Upper lobe of left lung (tissue), 6 donors: Measurements from ENCODE around the gene CNN3. TPM values are rescaled to one million over a fixed set of nuclear protein-coding genes. Genes with fewer than 3 reads are reported as not detected.

ENCODE experiments used
- ATAC-seq, 2 donors: fragments of 200-7000 bp; cut with Tn5 transposase; one replicate each; pipeline ENCODE4 v1.9.1; 2022; ENCODE audit warnings: mild to moderate bottlenecking in 2 of 2, moderate library complexity in 2 of 2; ENCODE audit not compliant: low FRiP score in 2 of 2
- DNase-seq, 2 donors: peaks; one replicate each; pipeline ENCODE4 v3.0.0-alpha.2; 2019 to 2020
- H3K27ac ChIP-seq, 4 donors: fragments of 200-600 bp; sonication (generic); one replicate each; pipeline ENCODE4 v1.5.1; 2016 to 2019
- H3K27me3 ChIP-seq, 4 donors: fragments of 200-600 bp; sonication (generic); one replicate each; pipeline ENCODE4 v1.5.1; 2017 to 2019
- H3K36me3 ChIP-seq, 4 donors: fragments of 200-600 bp; sonication (generic); one replicate each; pipeline ENCODE4 v1.5.1; 2016 to 2019
- H3K4me1 ChIP-seq, 4 donors: fragments of 200-600 bp; sonication (generic); one replicate each; pipeline ENCODE4 v1.5.1; 2018 to 2019
- H3K4me3 ChIP-seq, 4 donors: fragments of 200-600 bp; sonication (generic); one replicate each; pipeline ENCODE4 v1.5.1; 2017 to 2019; ENCODE audit warnings: mild to moderate bottlenecking in 2 of 4, moderate library complexity in 1 of 4
- H3K9me3 ChIP-seq, 4 donors: fragments of 200-600 bp; sonication (generic); one replicate each; pipeline ENCODE4 v1.5.1; 2018 to 2019
- EP300 ChIP-seq, 4 donors: sonication (generic); formaldehyde crosslinking; IDR thresholded peaks; one replicate each; pipeline ENCODE4 v1.5.1; 2017; ENCODE audit warnings: antibody characterized with exemption in 4 of 4, control low read depth in 2 of 4
- POLR2A ChIP-seq, 4 donors: fragments of 450-650 bp; IDR thresholded peaks; one replicate each; pipeline ENCODE4 v1.5.1; 2016 to 2017; ENCODE audit warnings: antibody characterized with exemption in 4 of 4, mild to moderate bottlenecking in 2 of 4
- POLR2AphosphoS5 ChIP-seq, 2 donors: sonication (generic); formaldehyde crosslinking; IDR thresholded peaks; one replicate each; pipeline ENCODE4 v1.5.1; 2017; ENCODE audit warnings: antibody characterized with exemption in 2 of 2
- WGBS, 2 donors: methylation state at CpG; one replicate each; pipeline ENCODE4 v1.1.5; 2017 to 2018; 5-methylcytosine and 5-hydroxymethylcytosine counted together
- total RNA-seq, 6 donors: library from RNA; depleted of rRNA in 4 of 6; stranded (reverse); fragments of >200 nt in 4 of 6; gene quantifications; one replicate each; pipeline versions ENCODE4 v1.1.0 to v1.2.1, GENCODE V29; 2016 to 2021
- TF ChIP-seq, protein P1 (sequence below), 6 experiments: fragments of 450-650 bp in 4 of 6; fragments of 200-600 bp in 2 of 6; sonication (generic) in 2 of 6; IDR thresholded peaks; one replicate each; pipeline ENCODE4 v1.5.1; 2016 to 2019; ENCODE audit warnings: antibody characterized with exemption in 6 of 6
- donor health status: DM: no; HTN: no; CAD: no; lungs with moderate emphysema.
- donor health status: DM: no; HTN: yes; CAD: no; lungs with severe emphysema.

Gene CNN3
- total RNA-seq, 6 donors from 2014 or later = 60.8 to 209 (median 166) TPM

DNA sequence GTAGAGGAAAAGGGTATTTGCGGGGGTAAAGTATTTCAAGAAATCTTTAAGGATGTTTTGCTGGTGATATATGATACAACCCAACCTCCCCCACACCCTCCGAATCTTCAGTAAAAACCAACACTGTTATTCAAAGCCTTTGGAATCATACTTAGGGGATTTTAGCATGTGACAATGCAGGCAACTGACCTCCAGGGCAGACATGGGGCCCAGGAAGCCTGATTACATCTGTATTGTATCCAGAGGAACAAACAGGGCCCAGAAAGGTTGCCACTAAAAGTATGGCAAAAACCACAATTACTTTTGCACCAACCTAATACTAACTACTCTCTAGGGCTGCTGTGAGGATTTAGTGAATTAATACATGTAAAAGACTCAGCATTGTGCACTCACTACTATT lies 43.9 kb upstream of the CNN3 start:
- WGBS, 2 donors = 72 to 89% methylated on average over 2 of the region's 2 CpGs
- no peaks in the 10 kb centered on the region for H3K27me3 ChIP-seq
- H3K9me3 ChIP-seq = no peaks in the 10 kb centered on the region
- peaks cover 5 to 14% (median 8%) of the 10 kb centered on the region in 4 donors for H3K4me1 ChIP-seq
- no peak overlapping the region for H3K4me3 ChIP-seq
- peak overlapping the region in 3 of 4 donors; percentile 5 to 57 (median 9) for H3K27ac ChIP-seq
- H3K36me3 ChIP-seq = no peaks in the 10 kb centered on the region
- no peak for DNase-seq
- no peak for TF ChIP-seq EP300 (IDR thresholded peaks at IDR 0.05)
- ATAC-seq = no peak

DNA sequence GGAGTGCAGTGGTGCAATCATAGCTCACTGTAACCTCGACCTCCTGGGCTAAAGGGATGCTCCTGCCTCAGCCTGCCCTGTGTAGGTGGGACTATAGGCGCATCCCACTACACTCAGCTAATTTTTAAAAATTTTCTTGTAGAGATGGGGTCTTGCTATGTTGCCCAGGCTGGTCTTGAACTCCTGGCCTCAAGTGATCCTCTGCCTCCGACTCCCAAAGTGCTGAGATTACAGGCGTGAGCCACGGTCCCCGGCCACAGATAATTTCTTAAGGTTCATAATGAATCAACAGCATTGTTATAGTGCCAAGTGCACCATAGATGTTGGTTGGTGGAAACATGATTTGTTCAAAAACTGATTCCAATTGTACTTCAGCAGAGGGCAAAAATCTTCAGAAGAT lies 42.2 kb upstream of the CNN3 start:
- no peak for TF ChIP-seq POLR2A (IDR thresholded peaks at IDR 0.05)
- TF ChIP-seq, protein P1, sequence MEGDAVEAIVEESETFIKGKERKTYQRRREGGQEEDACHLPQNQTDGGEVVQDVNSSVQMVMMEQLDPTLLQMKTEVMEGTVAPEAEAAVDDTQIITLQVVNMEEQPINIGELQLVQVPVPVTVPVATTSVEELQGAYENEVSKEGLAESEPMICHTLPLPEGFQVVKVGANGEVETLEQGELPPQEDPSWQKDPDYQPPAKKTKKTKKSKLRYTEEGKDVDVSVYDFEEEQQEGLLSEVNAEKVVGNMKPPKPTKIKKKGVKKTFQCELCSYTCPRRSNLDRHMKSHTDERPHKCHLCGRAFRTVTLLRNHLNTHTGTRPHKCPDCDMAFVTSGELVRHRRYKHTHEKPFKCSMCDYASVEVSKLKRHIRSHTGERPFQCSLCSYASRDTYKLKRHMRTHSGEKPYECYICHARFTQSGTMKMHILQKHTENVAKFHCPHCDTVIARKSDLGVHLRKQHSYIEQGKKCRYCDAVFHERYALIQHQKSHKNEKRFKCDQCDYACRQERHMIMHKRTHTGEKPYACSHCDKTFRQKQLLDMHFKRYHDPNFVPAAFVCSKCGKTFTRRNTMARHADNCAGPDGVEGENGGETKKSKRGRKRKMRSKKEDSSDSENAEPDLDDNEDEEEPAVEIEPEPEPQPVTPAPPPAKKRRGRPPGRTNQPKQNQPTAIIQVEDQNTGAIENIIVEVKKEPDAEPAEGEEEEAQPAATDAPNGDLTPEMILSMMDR (IDR thresholded peaks at IDR 0.05) = no peak
- TF ChIP-seq POLR2AphosphoS5 (IDR thresholded peaks at IDR 0.05) = no peak
- no peak for TF ChIP-seq EP300 (IDR thresholded peaks at IDR 0.05)
- no peaks in the 10 kb centered on the region for H3K9me3 ChIP-seq
- 95 to 96% methylated on average over 6 of the region's 6 CpGs for WGBS, 2 donors
- H3K27ac ChIP-seq = no peak overlapping the region
- DNase-seq = no peak
- H3K4me1 ChIP-seq = peaks cover 5 to 14% (median 8%) of the 10 kb centered on the region in 4 donors
- H3K4me3 ChIP-seq = no peak overlapping the region
- H3K27me3 ChIP-seq = no peaks in the 10 kb centered on the region
- no peaks in the 10 kb centered on the region for H3K36me3 ChIP-seq
- no peak for ATAC-seq

DNA sequence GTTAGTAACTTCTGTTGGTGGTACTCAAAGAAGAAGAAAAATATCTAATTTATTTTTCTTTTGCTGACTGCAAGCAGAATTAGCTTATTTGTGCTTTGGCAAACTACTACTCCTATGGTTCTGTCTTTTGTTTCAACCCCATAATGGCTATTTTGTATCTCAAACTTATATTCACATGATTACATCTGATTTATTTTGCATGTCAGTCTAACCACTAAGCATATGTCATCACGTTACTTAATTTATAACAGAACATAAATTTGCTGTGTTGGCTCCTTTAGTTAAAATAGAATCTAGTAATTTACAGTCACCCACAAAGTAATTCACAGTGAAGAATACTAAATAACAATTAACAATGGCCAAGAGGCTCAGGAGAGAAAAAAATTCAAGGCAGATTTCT lies 39.1 kb upstream of the CNN3 start:
- WGBS, 2 donors = 77 to 84% methylated on average over 1 of the region's 1 CpG
- no peak for ATAC-seq
- DNase-seq = no peak

DNA sequence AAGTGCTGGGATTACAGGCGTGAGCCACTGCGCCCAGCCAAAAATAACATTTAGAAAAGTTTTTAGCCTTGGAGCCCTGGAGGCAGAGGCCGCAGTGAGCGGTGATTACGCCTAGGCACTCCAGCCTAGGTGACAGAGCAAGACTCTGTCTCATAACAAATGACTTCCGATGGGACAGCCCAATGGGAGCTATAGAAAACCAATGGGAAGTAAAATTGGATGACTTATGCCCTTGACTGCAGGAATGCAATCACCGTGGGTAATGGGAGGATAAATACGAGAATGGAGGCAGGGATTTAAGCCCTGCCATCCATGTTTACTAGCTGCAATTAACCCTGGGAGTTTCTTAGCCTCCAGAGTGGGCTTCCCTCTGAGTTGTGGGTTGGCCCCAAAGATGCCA lies 37.0 kb upstream of the CNN3 start:
- Histone ChIP-seq H3K4me3 (no peak overlapping the region), H3K27me3 (no peaks in the 10 kb centered on the region), H3K36me3 (no peaks in the 10 kb centered on the region), H3K9me3 (no peaks in the 10 kb centered on the region), H3K27ac (no peak overlapping the region), H3K4me1 (peaks cover 10 to 25% (median 16%) of the 10 kb centered on the region in 4 donors)
- 83 to 84% methylated on average over 8 of the region's 8 CpGs for WGBS, 2 donors
- ATAC-seq (no peak), DNase-seq (no peak)
- TF ChIP-seq POLR2AphosphoS5 (IDR thresholded peaks at IDR 0.05) (no peak), EP300 (IDR thresholded peaks at IDR 0.05) (no peak), POLR2A (IDR thresholded peaks at IDR 0.05) (no peak)
- TF ChIP-seq, protein P1 (IDR thresholded peaks at IDR 0.05) = no peak

More for the DNA sequence above, 39.1 kb upstream of the CNN3 start:
- Histone ChIP-seq H3K4me1 (peaks cover 15 to 28% (median 18%) of the 10 kb centered on the region in 4 donors), H3K36me3 (no peaks in the 10 kb centered on the region), H3K9me3 (no peaks in the 10 kb centered on the region), H3K4me3 (no peak overlapping the region), H3K27me3 (no peaks in the 10 kb centered on the region), H3K27ac (no peak overlapping the region)
- TF ChIP-seq EP300 (IDR thresholded peaks at IDR 0.05) = no peak
- TF ChIP-seq POLR2AphosphoS5 (IDR thresholded peaks at IDR 0.05) = no peak
- TF ChIP-seq POLR2A (IDR thresholded peaks at IDR 0.05) = no peak
- TF ChIP-seq, protein P1 (IDR thresholded peaks at IDR 0.05) = no peak

DNA sequence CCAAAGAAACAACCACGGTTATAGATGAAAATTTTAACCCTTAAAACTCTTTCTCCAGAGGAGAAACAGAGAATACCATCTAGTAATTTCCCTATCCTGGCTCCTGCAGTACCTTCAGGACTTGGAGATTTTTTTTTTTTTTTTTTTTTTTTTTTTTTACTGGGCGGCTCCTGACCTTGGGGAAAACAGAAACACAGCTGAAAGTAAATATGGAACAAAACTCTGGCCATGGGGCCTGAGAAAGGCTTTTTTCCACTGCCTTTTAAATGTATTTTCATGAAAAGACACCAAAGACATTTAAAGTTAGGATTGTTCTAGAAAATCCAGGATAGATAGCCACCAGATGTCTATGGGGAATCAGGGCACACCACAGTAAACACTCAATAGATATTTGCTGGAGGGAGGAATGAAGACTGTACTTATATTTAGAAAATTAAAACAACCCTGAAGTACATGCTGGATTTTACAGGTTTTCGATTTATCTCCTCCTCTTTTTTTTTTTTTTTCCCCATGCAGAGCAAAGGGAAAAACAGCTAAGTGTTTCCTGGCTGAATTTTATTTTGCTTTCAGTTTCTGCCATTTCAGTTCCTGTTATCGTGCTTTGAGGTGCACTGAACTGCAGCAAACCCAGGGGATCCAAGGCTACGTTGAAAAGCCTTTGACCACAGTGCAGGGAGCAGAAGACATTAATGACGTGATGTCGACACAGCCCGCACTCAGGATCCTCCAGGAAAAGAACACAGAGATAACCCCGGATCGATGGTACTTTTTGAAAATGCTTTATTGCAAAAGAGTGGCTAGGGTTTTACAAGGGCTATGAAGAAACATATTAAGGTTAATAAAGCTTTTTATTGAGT lies 35.7 kb upstream of the CNN3 start:
- ATAC-seq (peak; percentile 62 to 82), DNase-seq (peak in 1 of 2 donors; percentile 48)
- Histone ChIP-seq H3K4me1 (peaks cover 10 to 25% (median 16%) of the 10 kb centered on the region in 4 donors), H3K36me3 (no peaks in the 10 kb centered on the region), H3K27me3 (no peaks in the 10 kb centered on the region), H3K9me3 (no peaks in the 10 kb centered on the region), H3K4me3 (peak overlapping the region; percentile 10 to 47 (median 38)), H3K27ac (peak overlapping the region; percentile 70 to 86 (median 78))
- 5 to 9% methylated on average over 10 of the region's 10 CpGs for WGBS, 2 donors
- TF ChIP-seq EP300 (IDR thresholded peaks at IDR 0.05) = no peak
- TF ChIP-seq, protein P1 (IDR thresholded peaks at IDR 0.05) = no peak
